Measurements from ENCODE around the gene MAN1A1. TPM values are rescaled to one million over a fixed set of nuclear protein-coding genes. Genes with fewer than 3 reads are reported as not detected.

The MAN1A1 gene
- total and polyA plus RNA-seq, 2 of the 4 experiments (the other 2 are of a cell fraction), result 5.9 to 6.4 TPM

DNA sequence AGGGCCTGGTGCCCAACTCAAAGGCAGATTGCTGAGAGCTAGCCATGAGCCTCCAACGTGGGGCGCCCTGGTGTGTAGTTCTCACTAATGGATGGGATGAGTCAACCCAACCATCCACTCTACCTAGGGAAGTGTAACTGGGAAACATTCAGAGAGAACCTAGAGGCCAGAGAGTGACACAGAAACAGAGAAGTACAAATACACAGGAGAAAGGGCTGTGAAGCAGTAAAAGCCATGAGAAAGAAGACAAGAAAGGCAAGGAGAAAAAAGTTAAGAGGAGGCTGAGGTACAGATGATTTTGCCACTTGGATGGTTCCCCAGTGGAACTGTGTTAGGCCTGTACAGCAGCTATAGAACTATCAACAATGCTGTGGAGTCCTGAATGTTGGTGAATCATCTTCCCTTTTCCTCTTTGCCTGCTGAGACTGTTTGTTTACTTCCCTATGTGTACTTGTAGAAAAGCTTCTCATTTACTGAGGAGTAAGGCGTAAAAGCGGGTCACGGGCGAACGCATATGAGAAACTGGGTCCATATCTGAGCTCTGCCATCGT is 39.0 kb downstream of the MAN1A1 start:
- no peak overlapping the region for H3K4me3 ChIP-seq (ENCODE audit: insufficient read depth, low read depth, low read length)
- 0 out of 3 replicates have a peak overlapping the region, but pooled peaks have one; percentile 39 for H2BK15ac ChIP-seq (ENCODE audit: low read depth, low read length)
- peak overlapping the region; percentile 43; the same call in 1 of the 2 replicates for H3K27ac ChIP-seq (ENCODE audit: insufficient read depth, low read length)
- no peak overlapping the region for H3K56ac ChIP-seq (ENCODE audit: extremely low read depth, insufficient read depth, low read length)
- peak overlapping the region in 1 of 2 experiments; percentile 24; a peak in 1 of 4 replicates for H4K8ac ChIP-seq (ENCODE audit: low read depth in 2 of 2, low read length in 2 of 2)
- H2BK120ac ChIP-seq (ENCODE audit: low read depth, low read length), result peak overlapping the region; percentile 43
- CTCF ChIA-PET, result interaction anchor here (0.9 kb wide), 1 partner anchor 34 kb away, joined by 3 read pairs; no protein-coding TSS in a partner anchor
- no peak overlapping the region for H4K91ac ChIP-seq (ENCODE audit: insufficient read depth, low read depth, low read length)
- H3K23ac ChIP-seq (ENCODE audit: low read depth, low read length), result no peak overlapping the region
- ATAC-seq (ENCODE audit: low read depth) (peak; percentile 72), DNase-seq (peak; percentile 54)
- 0 out of 2 replicates have a peak overlapping the region, but pooled peaks have one; percentile 9 for H3K14ac ChIP-seq (replicated peaks; ENCODE audit: low read depth, low read length)
- in situ Hi-C loops (cut with MboI; ENCODE audit: low sequenced_read_pairs), result no loop called here
- peak overlapping the region; percentile 43 for H3K4ac ChIP-seq (ENCODE audit: low read depth, low read length)
- H3K18ac ChIP-seq (ENCODE audit: low read depth, low read length), result no peak overlapping the region; the same call in 1 of the 2 replicates
- peaks cover 5% of the 10 kb centered on the region; the same call in 1 of the 2 replicates for H3K9me1 ChIP-seq (ENCODE audit: insufficient read depth, low read length)
- no peak overlapping the region for H2AFZ ChIP-seq (replicated peaks; ENCODE audit: low read length, poor library complexity)
- H3K27me3 ChIP-seq (ENCODE audit: control insufficient read depth, insufficient read depth, low read length), result no peaks in the 10 kb centered on the region
- intact Hi-C loops (cut with micrococcal nuclease), result loop anchor here (1.0 kb wide), 1 partner anchor 129 kb away; no protein-coding TSS in a partner anchor
- peaks cover 3% of the 10 kb centered on the region; the same call in 1 of the 2 replicates for H3K36me3 ChIP-seq (ENCODE audit: control insufficient read depth, insufficient read depth, low read length)
- POLR2A ChIA-PET (ENCODE audit: unreplicated experiment), result no interaction called here
- dilution Hi-C loops (cut with HindIII; ENCODE audit: low sequenced_read_pairs, unreplicated experiment), result no loop called here
- no peak overlapping the region for H3K9ac ChIP-seq (ENCODE audit: low read depth, low read length)
- peak overlapping the region; percentile 54 for H2BK20ac ChIP-seq (ENCODE audit: low read depth, low read length)
- BruUV-seq (replicated peaks), result no TSS peak
- no peak overlapping the region for H2AK9ac ChIP-seq (replicated peaks; ENCODE audit: low read depth, low read length, poor library complexity)
- H3K9me3 ChIP-seq (ENCODE audit: control insufficient read depth, insufficient read depth, low read length), result no peaks in the 10 kb centered on the region
- H2BK5ac ChIP-seq (ENCODE audit: low read depth, low read length, poor library complexity, severe bottlenecking), result no peak overlapping the region
- H4K5ac ChIP-seq (ENCODE audit: low read depth, low read length), result no peak overlapping the region
- no peaks in the 10 kb centered on the region for H4K20me1 ChIP-seq (ENCODE audit: insufficient read depth, low read length)
- H3K79me1 ChIP-seq (ENCODE audit: low read depth in 1 of 2, low read length in 2 of 2), result no peaks in the 10 kb centered on the region; a peak in 1 of 4 replicates
- H3K4me1 ChIP-seq (ENCODE audit: control insufficient read depth, insufficient read depth, low read length), result peaks cover 4% of the 10 kb centered on the region
- no peak overlapping the region for H3K4me2 ChIP-seq (ENCODE audit: low read depth, low read length)
- WGBS, 2 experiments (ENCODE audit: extremely low coverage in 2 of 2, insufficient read length in 1 of 2), result no CpG with 5 or more reads among the region's 8 CpGs
- no peak overlapping the region; the same call in 1 of the 2 replicates for H2AK5ac ChIP-seq (ENCODE audit: low read depth, low read length)
- TF ChIP-seq, protein P1, sequence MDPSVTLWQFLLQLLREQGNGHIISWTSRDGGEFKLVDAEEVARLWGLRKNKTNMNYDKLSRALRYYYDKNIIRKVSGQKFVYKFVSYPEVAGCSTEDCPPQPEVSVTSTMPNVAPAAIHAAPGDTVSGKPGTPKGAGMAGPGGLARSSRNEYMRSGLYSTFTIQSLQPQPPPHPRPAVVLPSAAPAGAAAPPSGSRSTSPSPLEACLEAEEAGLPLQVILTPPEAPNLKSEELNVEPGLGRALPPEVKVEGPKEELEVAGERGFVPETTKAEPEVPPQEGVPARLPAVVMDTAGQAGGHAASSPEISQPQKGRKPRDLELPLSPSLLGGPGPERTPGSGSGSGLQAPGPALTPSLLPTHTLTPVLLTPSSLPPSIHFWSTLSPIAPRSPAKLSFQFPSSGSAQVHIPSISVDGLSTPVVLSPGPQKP (IDR thresholded peaks at IDR 0.05; ENCODE audit: borderline replicate concordance, low read depth, low read length), result no peak
- TF ChIP-seq CEBPB (IDR thresholded peaks at IDR 0.05; ENCODE audit: low read depth, low read length), result no peak
- no peak for TF ChIP-seq CHD1 (IDR thresholded peaks at IDR 0.05; ENCODE audit: low read depth, low read length)
- TF ChIP-seq, protein P2, sequence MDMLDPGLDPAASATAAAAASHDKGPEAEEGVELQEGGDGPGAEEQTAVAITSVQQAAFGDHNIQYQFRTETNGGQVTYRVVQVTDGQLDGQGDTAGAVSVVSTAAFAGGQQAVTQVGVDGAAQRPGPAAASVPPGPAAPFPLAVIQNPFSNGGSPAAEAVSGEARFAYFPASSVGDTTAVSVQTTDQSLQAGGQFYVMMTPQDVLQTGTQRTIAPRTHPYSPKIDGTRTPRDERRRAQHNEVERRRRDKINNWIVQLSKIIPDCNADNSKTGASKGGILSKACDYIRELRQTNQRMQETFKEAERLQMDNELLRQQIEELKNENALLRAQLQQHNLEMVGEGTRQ (IDR thresholded peaks at IDR 0.05; ENCODE audit: low read depth, low read length), result no peak
- no peak for TF ChIP-seq POLR2A (IDR thresholded peaks at IDR 0.05; ENCODE audit: low read depth, low read length)
- TF ChIP-seq MXI1 (IDR thresholded peaks at IDR 0.05; ENCODE audit: borderline replicate concordance, low read depth, low read length), result no peak
- no peak for TF ChIP-seq BHLHE40 (IDR thresholded peaks at IDR 0.05; ENCODE audit: low read depth, low read length)
- TF ChIP-seq RFX5 (IDR thresholded peaks at IDR 0.05; ENCODE audit: low read depth, low read length), result no peak
- TF ChIP-seq MAZ (IDR thresholded peaks at IDR 0.05; ENCODE audit: borderline replicate concordance, low read depth, low read length), result no peak
- no peak for TF ChIP-seq RAD21 (IDR thresholded peaks at IDR 0.05; ENCODE audit: low read length)
- TF ChIP-seq, protein P3, sequence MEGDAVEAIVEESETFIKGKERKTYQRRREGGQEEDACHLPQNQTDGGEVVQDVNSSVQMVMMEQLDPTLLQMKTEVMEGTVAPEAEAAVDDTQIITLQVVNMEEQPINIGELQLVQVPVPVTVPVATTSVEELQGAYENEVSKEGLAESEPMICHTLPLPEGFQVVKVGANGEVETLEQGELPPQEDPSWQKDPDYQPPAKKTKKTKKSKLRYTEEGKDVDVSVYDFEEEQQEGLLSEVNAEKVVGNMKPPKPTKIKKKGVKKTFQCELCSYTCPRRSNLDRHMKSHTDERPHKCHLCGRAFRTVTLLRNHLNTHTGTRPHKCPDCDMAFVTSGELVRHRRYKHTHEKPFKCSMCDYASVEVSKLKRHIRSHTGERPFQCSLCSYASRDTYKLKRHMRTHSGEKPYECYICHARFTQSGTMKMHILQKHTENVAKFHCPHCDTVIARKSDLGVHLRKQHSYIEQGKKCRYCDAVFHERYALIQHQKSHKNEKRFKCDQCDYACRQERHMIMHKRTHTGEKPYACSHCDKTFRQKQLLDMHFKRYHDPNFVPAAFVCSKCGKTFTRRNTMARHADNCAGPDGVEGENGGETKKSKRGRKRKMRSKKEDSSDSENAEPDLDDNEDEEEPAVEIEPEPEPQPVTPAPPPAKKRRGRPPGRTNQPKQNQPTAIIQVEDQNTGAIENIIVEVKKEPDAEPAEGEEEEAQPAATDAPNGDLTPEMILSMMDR (conservative IDR thresholded peaks at IDR 0.05; ENCODE audit: low read depth, low read length), result no peak
- TF ChIP-seq RCOR1 (IDR thresholded peaks at IDR 0.05; ENCODE audit: insufficient replicate concordance, low read length), result no peak
- no peak for TF ChIP-seq NFE2L2 (IDR thresholded peaks at IDR 0.05; ENCODE audit: low read depth, low read length)
- TF ChIP-seq FOS (IDR thresholded peaks at IDR 0.05; ENCODE audit: low read depth, low read length), result no peak
- TF ChIP-seq SMC3 (IDR thresholded peaks at IDR 0.05; ENCODE audit: low read depth, low read length), result no peak
